GM12891 (cell line): Measurements from ENCODE around the gene KCTD8.

Experiments used
- PAX5 ChIP-seq: IDR thresholded peaks from 2 replicates; pipeline ENCODE4 v1.6.1; 2011; ENCODE audit warnings: low read length, moderate library complexity, mild to moderate bottlenecking; ENCODE audit not compliant: insufficient read depth, severe bottlenecking
- POLR2A ChIP-seq: IDR thresholded peaks from 2 replicates; pipeline ENCODE4 v1.6.1; 2011; ENCODE audit warnings: low read depth, low read length, control low read depth
- POLR2AphosphoS5 ChIP-seq: IDR thresholded peaks from 2 replicates; pipeline ENCODE4 v1.6.1; 2011; ENCODE audit warnings: low read depth, low read length, control low read depth
- TAF1 ChIP-seq: IDR thresholded peaks from 2 replicates; pipeline ENCODE4 v1.6.1; 2011; ENCODE audit warnings: low read depth, low read length, control low read depth

GRCh38 chr4:44438687-44439086 lies 9.9 kb downstream of the KCTD8 start:
- TF ChIP-seq POLR2A (no peak), POLR2AphosphoS5 (no peak), PAX5 (no peak), TAF1 (no peak)
